Activated T-cell treated with anti-CD3 and anti-CD28 coated beads for 4 hours (primary cell): Measurements from ENCODE around the gene SPATA1.

Experiments
- DNase-seq: peaks from one replicate; pipeline ENCODE4 v3.0.0-alpha.2; 2020

The SPATA1 gene

DNA sequence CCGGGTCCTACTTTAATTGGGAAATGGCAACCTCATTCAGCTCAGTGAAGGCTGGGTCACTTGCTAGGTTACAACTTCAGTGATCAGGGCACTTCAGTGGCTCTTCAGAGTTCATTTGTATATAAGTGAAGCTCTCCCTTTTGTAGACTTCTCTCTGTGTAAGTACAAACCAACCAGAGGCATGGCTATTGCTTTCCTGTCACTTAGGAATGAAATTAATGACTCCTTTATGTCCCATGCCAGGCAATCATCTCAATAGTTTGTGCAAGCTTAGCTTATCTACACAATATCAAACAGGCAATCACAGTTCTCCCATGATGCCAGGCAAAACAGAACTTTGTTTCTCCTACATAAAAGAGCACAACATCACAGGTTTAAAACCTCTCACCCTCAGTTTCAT lies 90.8 kb downstream of the SPATA1 start:
- no peak for DNase-seq

DNA sequence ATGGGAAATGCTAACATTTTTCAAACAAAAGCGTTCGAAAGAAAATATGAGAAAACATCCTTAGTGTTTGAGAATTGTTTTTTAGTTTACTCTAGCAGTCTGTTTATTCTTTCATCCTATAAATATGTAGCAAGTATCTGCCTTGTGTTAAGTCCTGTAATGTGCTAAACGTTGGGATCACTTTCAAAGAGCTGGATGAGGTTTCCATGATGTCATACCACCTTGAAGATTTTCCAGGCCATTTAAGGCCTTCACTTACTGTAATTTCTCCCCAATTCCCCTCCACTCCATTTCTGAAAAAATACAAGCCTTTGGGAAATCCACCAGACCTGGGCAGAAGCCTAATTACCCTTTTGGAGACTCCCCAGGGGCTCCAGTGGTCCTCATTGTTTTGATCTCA lies 92.2 kb downstream of the SPATA1 start:
- DNase-seq: no peak

DNA sequence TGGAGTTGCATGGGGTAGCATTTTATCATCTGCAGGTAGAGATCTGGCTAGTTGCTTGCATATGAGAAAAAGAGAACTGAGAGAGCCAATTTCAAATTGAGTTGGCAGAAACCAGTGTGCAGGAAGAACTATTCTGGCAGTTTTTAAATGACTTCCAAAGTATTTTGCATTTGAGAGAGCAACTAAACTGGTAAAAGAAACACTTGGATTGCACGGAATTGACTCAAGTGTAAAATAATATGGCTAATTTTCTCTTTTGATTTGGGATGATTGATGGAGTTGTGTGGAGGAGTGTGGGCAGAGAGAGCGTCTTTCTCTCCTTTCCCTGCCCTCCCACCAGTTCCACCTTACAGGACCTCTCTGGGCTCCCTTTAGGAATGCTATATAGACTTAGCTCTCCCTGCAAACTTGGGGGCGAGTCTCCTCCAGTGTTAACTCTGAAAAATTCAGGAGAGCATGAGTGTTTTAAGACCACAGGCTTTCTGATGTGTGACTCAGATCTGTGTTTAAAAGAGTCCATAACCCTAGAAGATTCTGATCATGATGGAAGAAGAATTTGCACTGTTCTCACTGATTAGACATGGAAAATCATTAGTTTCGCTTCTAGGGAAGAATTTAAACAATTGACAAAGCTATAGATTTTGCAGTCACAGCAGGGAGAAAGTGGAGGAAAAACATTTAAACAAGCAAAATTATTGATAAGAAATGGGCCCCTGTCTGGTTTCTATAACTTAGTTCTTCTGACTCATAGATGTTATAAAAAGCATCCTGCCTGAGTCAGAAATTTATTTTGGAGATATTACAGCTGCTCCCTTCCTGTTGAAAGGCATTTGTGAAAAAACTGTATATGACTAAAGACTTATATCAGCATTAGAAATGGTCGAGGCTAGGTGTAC lies 92.9 kb downstream of the SPATA1 start:
- DNase-seq: no peak

DNA sequence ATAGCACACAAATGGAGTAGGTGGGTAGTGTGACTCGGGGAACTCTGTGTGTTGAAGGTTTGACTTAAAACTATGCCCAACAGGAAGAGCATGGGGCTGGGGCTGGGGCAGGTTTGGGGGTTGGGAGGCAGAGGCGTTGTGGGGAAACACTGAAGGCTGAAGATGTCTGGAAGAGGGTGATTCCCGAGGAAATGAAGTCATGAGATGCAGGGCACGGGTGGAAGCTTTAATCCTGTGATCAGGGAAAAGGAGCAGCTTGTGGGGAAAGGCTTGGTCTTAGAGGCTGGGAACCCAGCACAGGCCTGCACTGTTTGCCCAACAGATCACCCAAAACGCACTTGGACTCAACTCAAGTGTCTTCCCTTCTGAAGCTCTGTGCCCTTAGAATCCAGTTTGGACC lies 94.6 kb downstream of the SPATA1 start:
- no peak for DNase-seq

DNA sequence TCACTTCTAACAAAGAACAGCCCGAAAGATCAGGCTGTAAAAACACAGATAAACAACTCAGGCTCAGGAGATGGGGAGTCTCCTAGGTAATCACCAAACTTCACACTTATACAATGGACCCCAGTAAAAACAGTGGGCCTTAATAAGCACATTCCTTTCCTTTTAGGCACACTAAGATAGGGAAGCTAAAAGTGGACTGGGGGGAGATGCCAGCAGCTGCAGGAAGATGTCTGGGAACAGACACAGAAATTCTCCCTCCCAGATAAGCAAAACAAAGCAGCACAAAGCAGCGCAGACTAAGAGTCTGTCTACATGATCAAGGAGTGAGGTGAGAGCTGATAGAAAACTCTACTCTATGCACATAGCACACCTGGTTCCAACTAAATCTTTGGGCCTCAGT lies 97.0 kb downstream of the SPATA1 start:
- no peak for DNase-seq

DNA sequence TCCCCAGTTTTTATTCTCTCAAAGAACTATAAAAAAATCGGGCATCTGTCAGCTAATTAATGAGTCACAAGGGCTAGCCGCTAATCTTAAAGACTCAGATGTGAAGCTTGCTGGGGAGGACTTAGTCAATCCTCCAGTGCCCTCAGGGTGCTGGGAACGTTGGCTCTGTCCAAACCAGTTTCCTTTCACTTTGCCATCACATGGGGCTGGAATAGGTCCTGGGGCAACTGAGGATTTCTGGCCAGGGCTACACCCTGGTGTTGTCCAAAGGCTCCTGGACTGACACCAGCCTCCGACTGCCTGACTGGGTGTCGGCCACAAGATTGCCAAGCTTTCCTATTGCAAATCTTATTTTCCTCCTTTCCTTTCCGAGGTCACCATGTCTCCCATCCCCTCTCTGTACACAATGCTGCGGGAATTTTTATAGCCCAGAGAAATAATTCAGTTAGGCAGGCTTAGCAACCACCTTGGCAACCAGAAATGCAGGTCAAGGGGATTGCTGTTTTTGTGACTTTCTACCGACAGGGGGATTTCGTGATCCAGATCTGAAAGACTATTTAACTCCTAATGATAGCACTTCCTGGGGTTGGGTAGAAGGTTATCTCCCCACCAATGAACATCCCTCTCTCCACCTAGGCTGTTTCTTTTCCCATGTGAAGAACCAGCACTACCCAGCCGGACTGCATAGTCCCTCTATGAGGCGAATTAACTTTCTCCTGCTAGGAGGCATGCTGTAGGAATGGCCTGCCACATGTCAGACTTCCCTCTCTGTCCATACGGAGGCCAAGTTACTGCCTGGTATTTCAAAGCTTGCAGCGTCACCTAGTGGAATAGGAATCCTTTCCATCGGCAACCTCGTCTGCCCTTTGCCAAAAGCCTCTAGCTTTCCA lies 98.0 kb downstream of the SPATA1 start:
- no peak for DNase-seq

DNA sequence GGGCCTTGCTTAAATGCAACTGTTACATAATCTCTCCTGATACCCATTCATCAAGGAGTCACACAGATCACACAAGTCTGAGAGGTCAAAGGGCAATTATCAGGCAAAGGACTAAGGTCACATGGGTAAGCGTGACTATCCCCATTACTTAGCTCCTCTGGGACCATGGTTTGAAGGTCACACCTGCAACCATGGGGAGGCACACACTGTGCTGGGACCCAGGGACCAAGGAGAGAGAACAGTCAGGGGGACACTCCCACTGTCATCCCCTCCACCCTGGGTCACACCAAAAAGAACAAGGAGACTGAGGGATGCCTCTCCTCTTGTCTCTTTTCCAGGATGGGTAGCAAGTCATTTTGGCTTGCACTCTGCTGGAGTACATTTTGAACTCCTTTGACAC lies 99.0 kb downstream of the SPATA1 start:
- no peak for DNase-seq

DNA sequence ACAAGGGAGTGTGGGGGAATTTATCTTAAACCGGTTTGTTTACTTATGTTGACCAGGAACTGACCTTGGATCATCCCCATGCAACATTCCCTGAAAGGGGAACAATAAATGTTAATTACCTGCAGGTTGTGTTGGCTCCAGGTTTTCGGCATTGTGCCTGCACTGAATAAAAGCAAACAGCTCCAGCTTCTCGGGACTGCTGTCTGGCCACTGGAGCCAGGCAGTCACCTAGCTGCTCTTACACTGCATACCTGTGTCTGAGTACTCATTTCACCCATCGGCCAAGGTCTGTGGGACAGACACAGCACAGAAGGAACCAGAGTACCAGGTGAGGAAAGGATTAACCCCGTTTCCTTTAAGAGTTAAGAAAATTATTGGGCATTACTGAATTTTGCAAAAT lies 100.8 kb downstream of the SPATA1 start:
- no peak for DNase-seq

DNA sequence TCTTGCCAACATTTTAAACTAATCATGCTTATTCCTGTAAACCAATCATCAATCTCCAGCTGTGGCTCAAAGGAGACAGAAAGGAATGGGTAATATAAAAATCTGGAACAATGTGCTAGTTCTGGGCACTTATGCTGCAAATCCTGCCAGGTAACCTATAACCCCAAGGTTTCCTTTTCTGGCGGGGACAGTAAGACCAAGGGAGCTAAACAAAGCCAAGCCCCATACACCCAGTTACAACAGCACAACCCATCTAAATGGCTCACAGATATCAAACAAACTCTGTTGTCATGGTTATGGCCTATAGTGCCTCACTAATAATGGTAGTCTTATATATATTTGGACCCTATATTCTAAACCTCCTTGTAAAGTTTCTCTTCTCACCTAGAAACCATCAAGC lies 104.9 kb downstream of the SPATA1 start:
- no peak for DNase-seq

DNA sequence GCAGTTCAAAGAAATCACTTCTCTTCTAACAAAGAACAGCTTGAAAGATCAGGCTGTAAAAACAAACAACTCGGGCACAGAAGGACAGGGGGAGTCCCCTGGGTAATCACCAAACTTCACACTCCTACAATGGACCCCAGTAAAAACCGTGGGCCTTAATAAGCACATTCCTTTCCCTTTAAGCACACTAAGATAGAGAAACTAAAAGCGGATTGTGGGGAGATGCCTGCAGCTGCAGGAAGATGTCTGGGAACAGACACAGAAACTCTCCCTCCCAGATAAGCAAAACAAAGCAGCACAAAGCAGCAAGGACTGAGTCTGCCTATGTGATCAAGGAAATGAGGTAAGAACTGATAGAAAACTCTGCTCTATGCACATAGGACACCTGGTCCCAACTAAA lies 105.6 kb downstream of the SPATA1 start:
- no peak for DNase-seq

DNA sequence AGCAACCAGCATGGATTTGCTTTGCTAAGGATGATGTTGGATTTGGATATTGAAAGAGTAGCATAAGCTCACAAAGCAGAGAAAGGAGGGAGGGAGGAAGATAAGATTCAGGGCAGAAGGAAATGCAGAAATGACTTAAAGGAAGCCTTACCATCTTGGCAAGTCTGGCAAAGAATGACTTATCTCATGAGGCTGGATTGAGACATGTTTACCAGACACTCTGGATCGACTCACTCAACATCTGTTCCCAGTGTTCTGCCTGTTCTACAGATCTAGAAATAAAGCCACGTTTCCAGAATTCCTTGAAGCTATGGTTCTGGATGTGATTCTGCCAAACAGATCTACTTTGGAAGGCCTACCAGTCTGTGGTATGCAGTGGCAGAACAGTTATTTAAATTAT lies 106.8 kb downstream of the SPATA1 start:
- DNase-seq: no peak

DNA sequence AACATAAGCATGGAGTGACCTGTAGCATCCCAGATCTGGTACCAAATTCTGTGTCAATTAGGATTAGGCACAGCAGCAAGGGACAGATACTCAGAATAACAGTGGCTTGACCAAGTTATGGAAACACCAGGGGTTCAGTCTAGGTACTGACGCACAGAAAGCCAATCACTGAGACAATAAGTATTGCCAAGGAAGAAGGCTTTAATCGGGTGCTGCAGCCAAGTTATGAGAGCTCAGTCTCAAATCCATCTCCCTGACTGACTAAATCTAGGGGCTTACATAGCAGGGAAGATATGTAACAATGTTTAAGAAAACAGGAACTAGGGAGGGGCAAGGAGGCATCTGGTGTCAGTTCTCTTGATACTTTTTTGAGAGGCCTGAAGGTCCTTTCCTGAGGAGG lies 107.7 kb downstream of the SPATA1 start:
- DNase-seq: no peak

DNA sequence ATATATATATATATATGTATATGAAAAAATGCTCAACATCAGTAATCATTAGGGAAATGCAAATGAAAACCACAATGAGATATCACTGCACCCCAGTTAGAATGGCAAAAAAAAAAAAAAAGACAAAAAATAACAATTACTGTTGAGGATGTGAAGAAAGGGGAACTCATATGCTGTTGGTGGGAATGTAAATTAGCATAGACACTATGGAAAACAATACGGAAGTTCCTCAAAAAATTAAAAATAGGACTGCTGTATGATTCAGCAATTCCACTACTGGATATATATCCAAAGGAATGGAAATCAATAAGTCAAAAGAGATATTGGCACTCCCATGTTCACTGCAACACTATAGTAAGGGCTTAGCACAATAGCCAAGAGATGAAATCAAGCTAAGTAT lies 109.6 kb downstream of the SPATA1 start:
- DNase-seq: no peak
